ENCODE data around the gene HS6ST1. TPM values are rescaled to one million over a fixed set of nuclear protein-coding genes. Genes with fewer than 3 reads are reported as not detected.
A peak's percentile ranks its signal among the peaks of the same experiment; 100 is the strongest.

HS6ST1 gene
- 10 to 100 TPM; 16.1 to 38.6 (median 26.5) TPM for total RNA-seq

- H3K36me3 ChIP-seq, result no peaks in the 10 kb centered on the region
- 1% methylated on average over 23 of the region's 84 CpGs; no CpG with 5 or more reads in 1 of the 2 donors for WGBS, 2 donors (ENCODE audit: low coverage in 1 of 2)
- H3K27ac ChIP-seq, result peak within 1 kb of the TSS; percentile 52 to 81 (median 68)
- TF ChIP-seq EP300 (IDR thresholded peaks at IDR 0.05; ENCODE audit: low read depth) (no peak), POLR2AphosphoS5 (IDR thresholded peaks at IDR 0.05) (peak in 2 of 3 donors; percentile 65 to 76), CTCF (IDR thresholded peaks at IDR 0.05) (no peak), POLR2A (IDR thresholded peaks at IDR 0.05) (no peak)
- in situ Hi-C loops (cut with MboI; ENCODE audit: low pct_ligation_motif_present in 1 of 4, low pct_unique_long_range_greater_than_20kb in 1 of 4, low sequenced_read_pairs in 3 of 4) (no loop called here), intact Hi-C loops (cut with DNase I; ENCODE audit: low total_unique reads) (loop anchor here (10.0 kb wide), 2 partner anchors 84 to 144 kb away; no protein-coding TSS in a partner anchor)
- H3K27me3 ChIP-seq, result no peaks in the 10 kb centered on the region
- H3K4me1 ChIP-seq, result peaks cover 18 to 49% (median 39%) of the 10 kb centered on the region in 4 donors
- H3K9me3 ChIP-seq, result no peaks in the 10 kb centered on the region
- peak; percentile 91 for DNase-seq
- H3K4me3 ChIP-seq, result peak within 1 kb of the TSS; percentile 69 to 90 (median 81)
Observed at GRCh38 chr2:128318776-128319464, at the start of gene HS6ST1. TSS of gene HS6ST1 (minus strand) at chr2:128318868. CDS start at chr2:128318563, 305 bp downstream.

- no peaks in the 10 kb centered on the region for H3K27me3 ChIP-seq
- no peak for DNase-seq
- no peaks in the 10 kb centered on the region for H3K36me3 ChIP-seq
- H3K27ac ChIP-seq, result no peak overlapping the region
- H3K4me3 ChIP-seq, result no peak overlapping the region
- TF ChIP-seq POLR2AphosphoS5 (IDR thresholded peaks at IDR 0.05) (no peak), CTCF (IDR thresholded peaks at IDR 0.05) (no peak), EP300 (IDR thresholded peaks at IDR 0.05; ENCODE audit: low read depth) (no peak), POLR2A (IDR thresholded peaks at IDR 0.05) (no peak)
- H3K4me1 ChIP-seq, result peaks cover 0 to 6% (median 0%) of the 10 kb centered on the region in 4 donors
- intact Hi-C loops (cut with DNase I; ENCODE audit: low total_unique reads), result loop anchor here (1.0 kb wide), 1 partner anchor 28 kb away; no protein-coding TSS in a partner anchor
- no peaks in the 10 kb centered on the region for H3K9me3 ChIP-seq
- WGBS, 2 donors (ENCODE audit: low coverage in 1 of 2), result 67 to 88% methylated on average over 7 to 23 of the region's 23 CpGs
- in situ Hi-C loops (cut with MboI; ENCODE audit: low pct_ligation_motif_present in 1 of 4, low pct_unique_long_range_greater_than_20kb in 1 of 4, low sequenced_read_pairs in 3 of 4), result no loop called here
Observed at GRCh38 chr2:128367601-128368359, 49.1 kb upstream of the HS6ST1 start.

- DNase-seq, result no peak
- in situ Hi-C loops (cut with MboI; ENCODE audit: low pct_ligation_motif_present in 1 of 4, low pct_unique_long_range_greater_than_20kb in 1 of 4, low sequenced_read_pairs in 3 of 4), result no loop called here
- no peak for TF ChIP-seq CTCF (IDR thresholded peaks at IDR 0.05)
- TF ChIP-seq POLR2AphosphoS5 (IDR thresholded peaks at IDR 0.05), result no peak
- no peak for TF ChIP-seq EP300 (IDR thresholded peaks at IDR 0.05; ENCODE audit: low read depth)
- TF ChIP-seq POLR2A (IDR thresholded peaks at IDR 0.05), result no peak
- no peaks in the 10 kb centered on the region for H3K36me3 ChIP-seq
- WGBS, 2 donors (ENCODE audit: low coverage in 1 of 2), result 79% methylated on average over 10 of the region's 10 CpGs; no CpG with 5 or more reads in 1 of the 2 donors
- H3K4me3 ChIP-seq, result no peak overlapping the region
- H3K4me1 ChIP-seq, result peaks cover 0 to 5% (median 3%) of the 10 kb centered on the region in 4 donors
- intact Hi-C loops (cut with DNase I; ENCODE audit: low total_unique reads), result loop anchor here (1.0 kb wide), 1 partner anchor 28 kb away; no protein-coding TSS in a partner anchor
- no peaks in the 10 kb centered on the region for H3K9me3 ChIP-seq
- no peaks in the 10 kb centered on the region for H3K27me3 ChIP-seq
- no peak overlapping the region for H3K27ac ChIP-seq
Observed at GRCh38 chr2:128366713-128367511, 48.2 kb upstream of the HS6ST1 start.
